Upper lobe of left lung (tissue), 4 donors: Measurements from ENCODE around the gene NELFCD.

Source experiments
- EP300 ChIP-seq, 4 donors: sonication (generic); formaldehyde crosslinking; IDR thresholded peaks; one replicate each; pipeline ENCODE4 v1.5.1; 2017; ENCODE audit warnings: antibody characterized with exemption in 4 of 4, control low read depth in 2 of 4
- POLR2A ChIP-seq, 4 donors: fragments of 450-650 bp; IDR thresholded peaks; one replicate each; pipeline ENCODE4 v1.5.1; 2016 to 2017; ENCODE audit warnings: antibody characterized with exemption in 4 of 4, mild to moderate bottlenecking in 2 of 4
- POLR2AphosphoS5 ChIP-seq, 2 donors: sonication (generic); formaldehyde crosslinking; IDR thresholded peaks; one replicate each; pipeline ENCODE4 v1.5.1; 2017; ENCODE audit warnings: antibody characterized with exemption in 2 of 2
- TF ChIP-seq, protein P1 (sequence below), 6 experiments: fragments of 450-650 bp in 4 of 6; fragments of 200-600 bp in 2 of 6; sonication (generic) in 2 of 6; IDR thresholded peaks; one replicate each; pipeline ENCODE4 v1.5.1; 2016 to 2019; ENCODE audit warnings: antibody characterized with exemption in 6 of 6

DNA sequence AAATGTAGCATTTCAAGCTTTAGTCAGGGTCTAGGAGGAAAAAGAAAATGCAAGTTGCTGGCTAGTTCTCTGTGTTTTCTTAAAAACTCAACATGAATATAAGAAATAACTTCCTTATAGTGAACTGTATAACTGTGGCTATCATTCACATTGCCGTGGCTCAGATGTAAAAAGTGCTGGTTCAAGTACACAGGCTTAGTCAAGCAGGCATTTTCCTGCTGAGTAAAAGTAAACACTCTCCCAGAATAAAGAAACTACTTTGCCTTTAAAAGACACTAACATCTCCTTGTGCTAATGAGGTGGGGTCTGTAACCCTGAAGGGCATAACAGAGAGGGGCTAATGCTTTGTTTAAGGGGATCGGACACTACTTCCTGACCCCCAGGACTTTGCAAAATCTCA, 47.8 kb downstream of the NELFCD start:
- TF ChIP-seq, protein P1, sequence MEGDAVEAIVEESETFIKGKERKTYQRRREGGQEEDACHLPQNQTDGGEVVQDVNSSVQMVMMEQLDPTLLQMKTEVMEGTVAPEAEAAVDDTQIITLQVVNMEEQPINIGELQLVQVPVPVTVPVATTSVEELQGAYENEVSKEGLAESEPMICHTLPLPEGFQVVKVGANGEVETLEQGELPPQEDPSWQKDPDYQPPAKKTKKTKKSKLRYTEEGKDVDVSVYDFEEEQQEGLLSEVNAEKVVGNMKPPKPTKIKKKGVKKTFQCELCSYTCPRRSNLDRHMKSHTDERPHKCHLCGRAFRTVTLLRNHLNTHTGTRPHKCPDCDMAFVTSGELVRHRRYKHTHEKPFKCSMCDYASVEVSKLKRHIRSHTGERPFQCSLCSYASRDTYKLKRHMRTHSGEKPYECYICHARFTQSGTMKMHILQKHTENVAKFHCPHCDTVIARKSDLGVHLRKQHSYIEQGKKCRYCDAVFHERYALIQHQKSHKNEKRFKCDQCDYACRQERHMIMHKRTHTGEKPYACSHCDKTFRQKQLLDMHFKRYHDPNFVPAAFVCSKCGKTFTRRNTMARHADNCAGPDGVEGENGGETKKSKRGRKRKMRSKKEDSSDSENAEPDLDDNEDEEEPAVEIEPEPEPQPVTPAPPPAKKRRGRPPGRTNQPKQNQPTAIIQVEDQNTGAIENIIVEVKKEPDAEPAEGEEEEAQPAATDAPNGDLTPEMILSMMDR (IDR thresholded peaks at IDR 0.05): no peak
- no peak for TF ChIP-seq POLR2A (IDR thresholded peaks at IDR 0.05)
- no peak for TF ChIP-seq EP300 (IDR thresholded peaks at IDR 0.05)
- TF ChIP-seq POLR2AphosphoS5 (IDR thresholded peaks at IDR 0.05): no peak
